HepG2 (cell line): ENCODE data around the gene HECA. TPM values are rescaled to one million over a fixed set of nuclear protein-coding genes. Genes with fewer than 3 reads are reported as not detected.

Experiments used
- BCLAF1 ChIP-seq: fragments of 450-650 bp; IDR thresholded peaks from 2 replicates; pipeline ENCODE4 v1.6.1; 2017; ENCODE audit warnings: mild to moderate bottlenecking
- HCFC1 ChIP-seq: fragments of 150-350 bp; IDR thresholded peaks from 2 replicates; pipeline ENCODE4 v1.6.1; 2014; ENCODE audit warnings: low read depth, low read length
- HNRNPK ChIP-seq: fragments of 200-400 bp; formaldehyde crosslinking; IDR thresholded peaks from 2 replicates; pipeline ENCODE4 v1.6.1; 2018; ENCODE audit warnings: low read length, low read depth, moderate library complexity, mild to moderate bottlenecking; ENCODE audit not compliant: poor library complexity, severe bottlenecking
- HNRNPLL ChIP-seq: fragments of 200-400 bp; formaldehyde crosslinking; IDR thresholded peaks from 2 replicates; pipeline ENCODE4 v1.6.1; 2017; ENCODE audit warnings: mild to moderate bottlenecking, low read depth, low read length; ENCODE audit not compliant: poor library complexity, severe bottlenecking
- HOXA9 ChIP-seq: sonication (generic); formaldehyde crosslinking; IDR thresholded peaks from 2 replicates; pipeline ENCODE4 v1.8.1; 2022; ENCODE audit warnings: missing genetic modification reagents, mild to moderate bottlenecking, moderate library complexity, borderline replicate concordance
- KDM4B ChIP-seq: sonication (generic); formaldehyde crosslinking; IDR thresholded peaks from 2 replicates; pipeline ENCODE4 v1.4.0; 2020; ENCODE audit warnings: missing genetic modification reagents
- KLF13 ChIP-seq: sonication (generic); formaldehyde crosslinking; IDR thresholded peaks from 2 replicates; pipeline ENCODE4 v1.4.0; 2020; ENCODE audit warnings: mild to moderate bottlenecking, missing genetic modification reagents
- MAFG ChIP-seq: sonication (generic); formaldehyde crosslinking; IDR thresholded peaks from 2 replicates; pipeline ENCODE4 v1.5.1; 2020; ENCODE audit warnings: mild to moderate bottlenecking, missing genetic modification reagents
- PHB2 ChIP-seq: fragments of 450-650 bp; IDR thresholded peaks from 2 replicates; pipeline ENCODE4 v1.6.1; 2018; ENCODE audit not compliant: partially characterized antibody
- RELA ChIP-seq: sonication (generic); formaldehyde crosslinking; IDR thresholded peaks from 2 replicates; pipeline ENCODE4 v1.4.0; 2020; ENCODE audit warnings: missing genetic modification reagents
- SALL2 ChIP-seq: sonication (generic); formaldehyde crosslinking; IDR thresholded peaks from 2 replicates; pipeline ENCODE4 v1.8.1; 2023; ENCODE audit warnings: mild to moderate bottlenecking, missing genetic modification reagents, inconsistent platforms
- SCMH1 ChIP-seq: sonication (generic); formaldehyde crosslinking; IDR thresholded peaks from 2 replicates; pipeline ENCODE4 v1.9.0; 2021; ENCODE audit warnings: missing genetic modification reagents, mild to moderate bottlenecking, borderline replicate concordance
- SIN3B ChIP-seq: fragments of 150-350 bp; IDR thresholded peaks from 2 replicates; pipeline ENCODE4 v1.6.1; 2014; ENCODE audit warnings: low read length
- SP140L ChIP-seq: sonication (generic); formaldehyde crosslinking; IDR thresholded peaks from 2 replicates; pipeline ENCODE4 v1.4.0; 2020; ENCODE audit warnings: missing genetic modification reagents, borderline replicate concordance
- STAG1 ChIP-seq: sonication (generic); formaldehyde crosslinking; IDR thresholded peaks from 2 replicates; pipeline ENCODE4 v1.4.0; 2020; ENCODE audit warnings: missing genetic modification reagents
- TFAP4 ChIP-seq: sonication (generic); IDR thresholded peaks from 2 replicates; pipeline ENCODE4 v1.6.1; 2016; ENCODE audit warnings: low read depth, borderline replicate concordance
- TMF1 ChIP-seq: sonication (generic); formaldehyde crosslinking; IDR thresholded peaks from 2 replicates; pipeline ENCODE4 v1.8.1; 2022; ENCODE audit warnings: low read depth, missing genetic modification reagents
- WIZ ChIP-seq: sonication (generic); formaldehyde crosslinking; IDR thresholded peaks from 2 replicates; pipeline ENCODE4 v1.5.1; 2020; ENCODE audit warnings: mild to moderate bottlenecking, missing genetic modification reagents
- ZNF24 ChIP-seq: fragments of 450-650 bp; IDR thresholded peaks from 2 replicates; pipeline ENCODE4 v1.6.1; 2017; ENCODE audit warnings: antibody characterized with exemption, mild to moderate bottlenecking
- ZNF292 ChIP-seq: sonication (generic); formaldehyde crosslinking; IDR thresholded peaks from 2 replicates; pipeline ENCODE4 v1.8.1; 2022; ENCODE audit warnings: mild to moderate bottlenecking, low read depth, missing genetic modification reagents, borderline replicate concordance
- ZNF431 ChIP-seq: sonication (generic); formaldehyde crosslinking; IDR thresholded peaks from 2 replicates; pipeline ENCODE4 v1.9.0; 2022; ENCODE audit warnings: missing genetic modification reagents, low read depth, mild to moderate bottlenecking, borderline replicate concordance
- ZNF878 ChIP-seq: sonication (generic); formaldehyde crosslinking; IDR thresholded peaks from 2 replicates; pipeline ENCODE4 v1.8.1; 2023; ENCODE audit warnings: mild to moderate bottlenecking, missing genetic modification reagents, moderate library complexity
- ZNF883 ChIP-seq: sonication (generic); formaldehyde crosslinking; IDR thresholded peaks from 2 replicates; pipeline ENCODE4 v1.5.1; 2020; ENCODE audit warnings: mild to moderate bottlenecking, missing genetic modification reagents; ENCODE audit errors: not compliant biosample characterization
- polyA plus RNA-seq, 8 experiments: library from polyadenylated mRNA; depleted of rRNA in 3 of 8; stranded (reverse) in 7 of 8; unstranded in 1 of 8; fragments of >200 nt; fragmentation: Illumina TruSeq in 4 of 8; extraction: Trizol in 4 of 8; gene quantifications; 2 replicates each; pipeline versions ENCODE4 v1.2.1 to v1.2.3, GENCODE V29; 2011 to 2016; ENCODE audit warnings: low read depth in 4 of 8, missing spikeins in 1 of 8, mixed read lengths in 1 of 8; ENCODE audit not compliant: insufficient read depth in 1 of 8
- total RNA-seq, 5 experiments: library from RNA; depleted of rRNA; stranded (reverse); fragments of >200 nt; fragmentation: Illumina TruSeq; extraction: Trizol; gene quantifications; 2 replicates each; pipeline ENCODE4 v1.2.3, GENCODE V29; 2016; ENCODE audit warnings: low read depth in 1 of 5

The HECA gene
- total and polyA plus RNA-seq, 2 of the 13 experiments (the other 11 are each of a cell fraction or from before 2014, with no cell fraction given), result 0.18 to 0.49 TPM

- TF ChIP-seq TFAP4 (no peak; the same call in 1 of the 2 replicates), WIZ (CRISPR knock-in tag) (no peak), KDM4B (no peak), HNRNPK (no peak), SIN3B (no peak), ZNF292 (CRISPR knock-in tag) (peak; percentile 91; the same call in 1 of the 2 replicates), ZNF431 (CRISPR knock-in tag) (no peak), ZNF878 (CRISPR knock-in tag) (no peak), HCFC1 (no peak), SALL2 (CRISPR knock-in tag) (no peak), MAFG (CRISPR knock-in tag) (no peak), TMF1 (no peak), HOXA9 (CRISPR knock-in tag) (no peak), KLF13 (no peak), ZNF883 (CRISPR knock-in tag) (no peak), SCMH1 (CRISPR knock-in tag) (no peak), SP140L (CRISPR knock-in tag) (no peak), RELA (CRISPR knock-in tag) (0 out of 2 replicates have a peak, but pooled peaks have one; percentile 65), HNRNPLL (no peak), ZNF24 (no peak), PHB2 (no peak), BCLAF1 (no peak), STAG1 (CRISPR knock-in tag) (peak; percentile 96)
These were observed 84.4 kb downstream of the HECA start (continued) for GRCh38 chr6:139219271-139219729.
